GM12878 (cell line): Measurements from ENCODE around the gene VARS1. TPM values are rescaled to one million over a fixed set of nuclear protein-coding genes. Genes with fewer than 3 reads are reported as not detected.
A peak's percentile ranks its signal among the peaks of the same experiment; 100 is the strongest.

Experiments used
- E4F1 ChIP-seq: fragments of 450-650 bp; IDR thresholded peaks from 2 replicates; pipeline ENCODE4 v1.6.1; 2018; ENCODE audit warnings: borderline replicate concordance, mild to moderate bottlenecking; ENCODE audit not compliant: partially characterized antibody
- HDGF ChIP-seq: fragments of 450-650 bp; IDR thresholded peaks from 2 replicates; pipeline ENCODE4 v1.6.1; 2016; ENCODE audit warnings: antibody characterized with exemption
- IKZF1 ChIP-seq: fragments of 450-650 bp; conservative IDR thresholded peaks from 2 replicates; pipeline ENCODE4 v1.6.1; 2017; ENCODE audit warnings: antibody characterized with exemption, mild to moderate bottlenecking
- MYC ChIP-seq: IDR thresholded peaks from 2 replicates; pipeline ENCODE4 v1.6.1; 2011; ENCODE audit warnings: mild to moderate bottlenecking, low read length, moderate library complexity, inconsistent platforms; ENCODE audit not compliant: insufficient read depth, insufficient replicate concordance, insufficient read length, severe bottlenecking
- PBX3 ChIP-seq: IDR thresholded peaks from 2 replicates; pipeline ENCODE4 v1.6.1; 2011; ENCODE audit warnings: mild to moderate bottlenecking, low read depth, low read length, moderate library complexity; ENCODE audit not compliant: insufficient replicate concordance
- PKNOX1 ChIP-seq: fragments of 450-650 bp; IDR thresholded peaks from 2 replicates; pipeline ENCODE4 v1.6.1; 2016; ENCODE audit warnings: mild to moderate bottlenecking
- RB1 ChIP-seq: fragments of 450-650 bp; formaldehyde crosslinking; IDR thresholded peaks from 2 replicates; pipeline ENCODE4 v1.6.1; 2017; ENCODE audit warnings: mild to moderate bottlenecking, borderline replicate concordance
- SMC3 ChIP-seq: IDR thresholded peaks from 2 replicates; pipeline ENCODE4 v1.6.1; 2011; ENCODE audit warnings: low read length, improper control_type of control experiment, borderline replicate concordance
- WRNIP1 ChIP-seq: IDR thresholded peaks from 2 replicates; pipeline ENCODE4 v1.6.1; 2011; ENCODE audit warnings: low read depth, low read length, improper control_type of control experiment, borderline replicate concordance
- ZNF207 ChIP-seq: fragments of 450-650 bp; IDR thresholded peaks from 2 replicates; pipeline ENCODE4 v1.6.1; 2014; ENCODE audit warnings: antibody characterized with exemption, mild to moderate bottlenecking, borderline replicate concordance
- polyA plus RNA-seq, 11 experiments: library from polyadenylated mRNA; depleted of rRNA in 4 of 11; unstranded in 6 of 11; stranded (reverse) in 5 of 11; fragments of >200 nt; fragmentation: Nextera tagmentation in 4 of 11; fragmentation: Illumina TruSeq in 1 of 11; extraction: Ambion mirVana in 4 of 11; extraction: Trizol in 1 of 11; gene quantifications; 1 replicate in 1 of 11; 2 replicates in 10 of 11; pipeline versions ENCODE4 v1.2.1 to v1.2.3, GENCODE V29; 2011 to 2016; ENCODE audit warnings: inconsistent platforms in 2 of 11, missing spikeins in 2 of 11, low read depth in 1 of 11
- total RNA-seq, 4 experiments: library from RNA; depleted of rRNA in 3 of 4; stranded (reverse); fragments of >200 nt in 3 of 4; fragmentation: Illumina TruSeq in 1 of 4; extraction: Trizol in 1 of 4; gene quantifications; 2 replicates each; pipeline versions ENCODE4 v1.2.1 to v1.2.3, GENCODE V29; 2013 to 2021

The VARS1 gene
- total and polyA plus RNA-seq, 10 of the 15 experiments (the other 5 are each of a cell fraction or from before 2014, with no cell fraction given) = 1.2 to 243 (median 80.7) TPM

GRCh38 chr6:31769684-31770371, 25.7 kb downstream of the VARS1 start (continued):
- TF ChIP-seq ZNF207 (no peak), E4F1 (no peak), RB1 (peak; percentile 70; the same call in 1 of the 2 replicates), SMC3 (peak; percentile 96), MYC (no peak), WRNIP1 (no peak), PBX3 (peak; percentile 68), PKNOX1 (peak; percentile 88), IKZF1 (0 out of 2 replicates have a peak, but pooled peaks have one; percentile 21), HDGF (peak; percentile 72; the same call in 1 of the 2 replicates)
- TF ChIP-seq, all 136 proteins: peak for 16
